Subcutaneous adipose tissue (tissue), 4 donors: ENCODE results near the gene SRPK1. TPM values are rescaled to one million over a fixed set of nuclear protein-coding genes. Genes with fewer than 3 reads are reported as not detected.

Experiments used
- CTCF ChIP-seq: fragments of 450-650 bp; IDR thresholded peaks from one replicate; pipeline ENCODE4 v1.5.1; 2016; ENCODE audit warnings: low read depth, mild to moderate bottlenecking, control low read depth, antibody characterized with exemption, moderate library complexity
- total RNA-seq, 4 donors: library from RNA; depleted of rRNA; stranded (reverse); fragments of >200 nt; gene quantifications; one replicate each; pipeline ENCODE4 v1.1.0, GENCODE V29; 2016

SRPK1 gene
- total RNA-seq, 4 donors from 2014 or later: 26.2 to 38.8 (median 33.1) TPM

DNA sequence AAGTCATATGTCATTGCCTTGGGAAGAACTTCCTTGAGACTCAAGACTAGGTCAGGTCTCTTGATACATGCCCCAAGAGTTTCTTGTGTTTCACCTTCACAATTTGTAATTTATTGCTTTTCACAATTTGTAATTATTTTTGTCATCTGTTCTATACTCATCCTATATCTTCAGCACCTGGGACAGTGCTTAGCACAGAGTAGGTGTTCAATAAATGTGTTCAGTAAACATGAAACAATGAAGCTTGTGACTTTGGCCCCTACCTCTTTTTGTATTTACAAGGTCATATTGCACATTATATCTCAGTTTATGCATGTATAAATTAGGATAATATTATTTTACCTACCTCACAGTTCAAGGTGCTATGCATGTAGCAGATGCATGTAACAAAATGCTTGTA lies 21.5 kb upstream of the SRPK1 start:
- no peak for TF ChIP-seq CTCF

DNA sequence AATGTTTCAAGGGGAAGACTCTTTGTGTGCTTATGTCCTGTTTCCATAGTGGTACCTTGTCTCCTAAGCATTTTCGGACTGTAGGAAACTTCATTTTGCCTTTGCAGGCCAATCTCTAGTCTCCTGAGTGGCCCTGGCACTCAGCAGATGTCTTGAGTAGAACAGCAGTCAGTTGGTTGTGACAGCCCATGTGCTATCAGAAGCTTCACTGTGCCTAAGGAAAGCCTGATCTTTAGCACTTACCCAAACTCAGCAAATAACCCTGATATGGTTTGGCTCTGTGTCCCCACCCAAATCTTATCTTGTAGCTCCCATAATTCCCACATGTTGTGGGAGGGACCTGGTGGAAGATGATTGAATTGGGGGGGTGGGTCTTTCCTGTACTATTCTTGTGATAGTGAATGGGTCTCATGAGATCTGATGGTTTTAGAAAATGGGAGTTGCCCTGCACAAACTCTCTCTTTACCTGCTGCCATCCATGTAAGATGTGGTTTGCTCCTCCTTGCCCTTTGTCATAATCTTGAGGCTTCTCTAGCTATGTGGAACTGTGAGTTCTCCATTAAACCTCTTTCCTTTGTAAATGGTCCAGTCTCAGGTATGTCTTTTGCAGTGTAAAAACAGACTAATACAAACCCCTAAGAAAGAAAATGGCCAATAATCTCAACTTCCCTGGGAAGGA lies 15.9 kb upstream of the SRPK1 start:
- no peak for TF ChIP-seq CTCF

DNA sequence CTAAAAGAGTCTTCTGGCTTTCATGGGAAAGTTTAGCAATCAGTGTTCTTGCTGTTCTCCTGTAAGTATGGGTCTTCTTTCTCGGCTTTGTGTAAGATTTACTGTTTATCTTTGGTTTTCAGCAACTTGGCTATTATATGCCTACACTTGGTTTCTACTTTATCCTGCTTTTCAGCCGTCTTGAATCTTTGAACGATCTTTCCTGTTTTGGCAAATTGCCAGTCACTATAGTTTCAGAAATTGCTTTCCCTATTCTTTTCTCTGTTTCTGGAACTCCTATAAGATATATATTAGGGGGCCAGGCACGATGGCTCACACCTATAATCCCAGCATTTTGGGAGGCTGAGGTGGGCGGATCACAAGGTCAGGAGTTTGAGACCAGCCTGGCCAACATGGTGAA lies 14.6 kb upstream of the SRPK1 start:
- no peak for TF ChIP-seq CTCF

DNA sequence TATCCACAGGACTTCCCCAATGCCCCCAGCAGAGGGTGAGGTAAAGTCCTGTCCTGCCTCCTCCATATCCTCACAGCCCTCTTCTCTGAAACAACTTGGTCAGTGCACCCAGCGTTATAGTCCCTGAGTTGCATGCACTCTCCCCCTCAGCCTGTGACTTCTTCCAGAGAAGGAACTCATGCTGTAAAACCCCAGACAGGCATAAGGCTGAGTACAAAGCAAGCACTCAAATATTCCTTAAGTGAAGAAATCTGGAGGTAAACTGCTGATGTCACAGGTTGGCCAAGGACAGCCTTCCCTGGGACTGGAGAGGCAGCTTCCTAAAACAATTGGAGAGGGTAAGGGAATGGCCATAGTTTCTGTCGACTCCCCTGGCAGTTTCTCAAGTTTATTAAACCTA lies 12.9 kb upstream of the SRPK1 start:
- no peak for TF ChIP-seq CTCF

- no peak for TF ChIP-seq CTCF
These were observed 10.2 kb upstream of the SRPK1 start for GRCh38 chr6:35931120-35931561.

GRCh38 chr6:35929601-35930000 lies 8.7 kb upstream of the SRPK1 start:
- no peak for TF ChIP-seq CTCF

- no peak for TF ChIP-seq CTCF
These were observed 5.8 kb upstream of the SRPK1 start for GRCh38 chr6:35926509-35927215.
